ENCODE results near the gene HOXB1.

- no peak for TF ChIP-seq YY1 (IDR thresholded peaks at IDR 0.05; ENCODE audit: insufficient read depth, insufficient read length)
- no peak for TF ChIP-seq ZNF274 (IDR thresholded peaks at IDR 0.05; ENCODE audit: low read depth, low read length)
Measured at GRCh38 chr17:48513666-48514455, 16.9 kb downstream of the HOXB1 start.

Data from NT2/D1 (cell line).